GM19395 (cell line): ENCODE results near the gene RNU5D-1.
"Not testable (repeated sequence)": the region's sequence is repeated elsewhere in the genome, so short reads cannot be mapped to it uniquely, and the experiment has no call there.

Source experiments
- ATAC-seq: cut with Tn5 transposase; IDR thresholded peaks from one replicate; pipeline ENCODE4 v1.9.1; 2021; ENCODE audit warnings: mild to moderate bottlenecking, moderate library complexity; ENCODE audit not compliant: unreplicated experiment

RNU5D-1 gene

GRCh38 chr1:44705470-44705869 is 25.5 kb downstream of the RNU5D-1 start:
- no peak for ATAC-seq

DNA sequence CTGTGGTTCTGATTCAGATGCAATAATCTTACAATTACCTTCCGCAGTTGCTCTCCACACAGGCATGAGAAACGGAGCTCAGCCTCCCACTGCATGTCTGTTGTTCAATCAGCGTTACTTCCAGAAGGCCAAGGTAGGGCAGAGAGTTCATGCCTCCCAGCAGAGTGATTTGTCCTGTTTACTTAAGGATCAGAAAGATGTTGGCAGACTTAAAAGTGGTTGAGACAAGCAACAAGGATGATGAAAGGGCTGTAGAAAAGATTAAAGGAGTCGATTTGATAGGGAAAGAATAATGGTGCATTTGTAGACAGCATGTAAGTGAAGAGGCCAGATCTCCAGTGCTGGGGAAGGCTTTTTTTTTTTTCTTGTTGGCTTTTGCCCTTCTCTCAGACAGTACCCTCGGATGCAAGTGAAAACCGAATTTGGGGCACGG is 29.8 kb downstream of the RNU5D-1 start:
- ATAC-seq: no peak

DNA sequence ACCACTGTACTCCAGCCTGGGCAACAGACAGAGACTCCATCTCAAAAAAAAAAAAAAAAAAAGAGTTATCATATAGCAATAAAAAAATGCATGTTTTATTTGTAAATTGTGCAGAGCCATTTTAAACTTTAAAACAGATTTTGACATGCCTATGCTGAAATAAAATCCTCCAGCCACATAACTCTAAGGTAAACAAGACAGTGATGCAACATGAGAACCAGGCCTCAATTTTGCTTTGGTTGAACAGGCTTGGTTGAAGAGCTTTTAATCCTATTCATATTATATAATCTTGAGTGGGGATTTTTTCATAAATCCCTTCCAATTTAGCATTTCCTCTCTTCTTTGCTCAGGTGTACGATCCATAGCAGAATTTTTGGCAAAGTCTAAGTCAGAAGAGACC is 30.4 kb downstream of the RNU5D-1 start:
- ATAC-seq: no peak

- ATAC-seq: not testable (repeated sequence)
These were observed 31.6 kb downstream of the RNU5D-1 start for GRCh38 chr1:44699375-44699774.

GRCh38 chr1:44698138-44698537 is 32.8 kb downstream of the RNU5D-1 start:
- ATAC-seq: no peak

GRCh38 chr1:44696789-44697345 is 34.1 kb downstream of the RNU5D-1 start:
- no peak for ATAC-seq

DNA sequence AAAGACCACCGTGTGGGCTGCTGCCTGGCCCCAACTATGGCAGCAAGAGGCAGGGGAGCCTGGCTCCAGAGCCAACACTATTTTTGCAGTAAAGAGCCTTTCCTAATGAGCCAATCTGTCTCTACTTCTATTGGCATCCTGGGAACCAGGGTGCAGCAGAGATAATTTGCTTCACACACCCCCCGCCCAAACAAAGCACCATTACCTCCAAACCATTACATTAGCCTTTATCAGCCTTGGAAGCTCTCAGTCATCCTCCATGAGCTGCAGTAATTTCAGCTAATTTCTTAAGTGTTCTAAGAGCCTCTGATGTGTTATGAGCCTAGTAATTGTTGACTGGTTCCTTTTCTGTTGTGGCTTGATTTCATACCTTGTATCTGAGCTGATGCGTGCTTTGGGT is 34.9 kb downstream of the RNU5D-1 start:
- ATAC-seq: no peak

- no peak for ATAC-seq
These were observed 35.3 kb downstream of the RNU5D-1 start for GRCh38 chr1:44695671-44696070.

- ATAC-seq: peak; percentile 73
These were observed 36.0 kb downstream of the RNU5D-1 start for GRCh38 chr1:44694863-44695478.

- ATAC-seq: no peak
These were observed 37.1 kb downstream of the RNU5D-1 start for GRCh38 chr1:44693900-44694299.

- no peak for ATAC-seq
These were observed 37.8 kb downstream of the RNU5D-1 start for GRCh38 chr1:44693159-44693558.

DNA sequence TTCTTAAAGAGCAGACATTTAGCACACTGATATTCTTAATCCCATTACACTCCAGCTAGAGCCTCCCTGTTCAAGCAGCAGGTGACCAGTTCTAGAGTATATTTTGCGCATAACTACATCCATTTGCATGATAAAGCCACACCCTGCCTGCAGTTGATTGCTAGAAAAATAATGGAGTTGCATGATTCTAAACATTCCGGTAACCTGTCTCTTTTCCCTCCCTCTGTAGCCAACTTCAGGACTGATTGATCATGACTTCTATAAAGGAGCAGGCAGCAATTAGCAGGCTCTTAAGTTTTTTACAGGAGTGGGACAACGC is 41.6 kb downstream of the RNU5D-1 start:
- ATAC-seq: no peak

DNA sequence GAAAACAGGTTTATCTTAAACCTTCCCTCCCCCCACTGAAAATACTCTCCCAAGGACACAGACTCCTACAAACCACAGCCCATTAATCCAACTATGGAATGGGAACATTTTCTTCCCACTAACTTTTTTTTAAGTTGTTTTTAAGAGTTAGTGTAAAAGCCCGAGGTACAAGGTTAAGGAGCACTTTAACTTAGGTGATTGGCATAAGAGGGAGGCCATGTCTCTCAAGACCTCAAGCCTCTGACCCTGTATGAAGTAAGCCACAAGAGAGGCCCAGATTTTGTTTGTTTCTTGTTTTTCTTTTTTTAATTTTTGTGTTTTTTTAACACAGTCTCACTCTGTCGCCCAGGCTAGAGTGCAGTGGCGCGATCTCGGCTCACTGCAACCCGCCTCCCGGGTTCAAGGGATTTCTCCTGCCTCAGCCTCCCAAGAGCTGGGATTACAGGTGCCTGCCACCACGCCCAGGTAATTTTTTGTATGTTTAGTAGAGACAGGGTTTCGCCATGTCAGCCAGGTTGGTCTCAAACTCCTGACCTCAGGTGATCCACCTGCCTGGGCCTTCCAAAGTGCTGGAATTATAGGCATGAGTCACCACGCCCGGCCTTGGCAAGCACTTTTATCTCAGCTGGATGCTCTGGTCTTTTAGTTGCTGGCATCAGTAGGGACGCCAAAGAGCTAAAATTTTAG is 42.1 kb downstream of the RNU5D-1 start:
- no peak for ATAC-seq

DNA sequence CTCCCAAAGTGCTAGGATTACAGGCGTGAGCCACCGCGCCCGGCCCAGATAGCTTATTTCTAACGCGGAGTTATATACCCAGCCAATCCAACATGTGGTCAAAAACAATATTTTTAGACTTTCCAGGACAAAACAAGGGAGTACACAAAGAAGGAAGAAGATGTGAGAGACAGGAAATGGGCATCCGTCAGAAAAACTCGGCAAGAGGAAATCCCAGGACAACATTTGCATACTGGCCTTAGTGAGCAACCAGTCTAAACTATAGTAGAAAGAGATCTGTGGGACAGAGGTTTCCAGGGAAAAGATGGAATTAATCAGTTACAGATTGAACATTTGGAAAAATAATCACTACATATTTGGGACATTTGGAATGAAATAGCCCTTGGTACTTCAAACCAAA is 45.1 kb downstream of the RNU5D-1 start:
- ATAC-seq: no peak

- ATAC-seq: no peak
These were observed 45.8 kb downstream of the RNU5D-1 start for GRCh38 chr1:44685218-44685617.

DNA sequence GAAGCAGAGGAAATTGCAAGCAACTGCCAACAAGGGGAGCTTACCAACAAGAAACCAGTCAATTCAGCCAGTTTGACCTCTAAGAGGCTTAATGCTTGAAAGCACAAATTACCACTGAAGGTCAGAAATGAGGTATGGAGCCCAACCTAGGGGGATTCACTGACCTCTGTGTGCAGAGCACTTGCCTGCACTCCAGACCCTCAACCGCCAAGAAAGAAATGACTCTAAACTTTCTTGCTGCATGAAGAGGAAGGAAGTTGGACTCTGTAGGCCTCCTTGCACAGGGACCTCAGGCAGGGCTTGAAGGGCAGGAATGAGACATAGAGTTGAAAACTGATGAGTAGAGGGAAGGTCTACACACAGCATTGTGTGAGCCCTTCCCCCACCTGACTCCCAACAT is 46.4 kb downstream of the RNU5D-1 start:
- ATAC-seq: peak; percentile 81

- no peak for ATAC-seq
These were observed 48.1 kb downstream of the RNU5D-1 start for GRCh38 chr1:44682883-44683265.

GRCh38 chr1:44681905-44682882 is 48.8 kb downstream of the RNU5D-1 start:
- ATAC-seq: no peak
